GM23338 (cell line): ENCODE data around the gene KAZN. TPM values are rescaled to one million over a fixed set of nuclear protein-coding genes. Genes with fewer than 3 reads are reported as not detected.

ENCODE experiments used
- ATAC-seq: fragments of 200-7000 bp; cut with Tn5 transposase; 3 replicates; pipeline ENCODE4 v1.9.1; 2020
- DNase-seq: peaks from one replicate; pipeline ENCODE4 v3.0.0-alpha.2; 2015; ENCODE audit warnings: low spot score
- H2AFZ ChIP-seq: fragments of 200-600 bp; sonication (generic); 2 replicates; pipeline ENCODE4 v1.8.0; 2016; ENCODE audit warnings: antibody characterized with exemption, mild to moderate bottlenecking, moderate library complexity
- H3F3A ChIP-seq: fragments of 200-600 bp; sonication (generic); replicated peaks from 2 replicates; pipeline ENCODE4 v1.8.0; 2017; ENCODE audit warnings: antibody characterized with exemption, mixed run types, low read depth
- H3K27ac ChIP-seq: fragments of 200-600 bp; sonication (generic); 2 replicates; pipeline ENCODE4 v1.6.1; 2016; ENCODE audit warnings: low read depth
- H3K27me3 ChIP-seq: fragments of 200-600 bp; sonication (generic); 2 replicates; pipeline ENCODE4 v1.8.0; 2016; ENCODE audit warnings: mild to moderate bottlenecking, mixed run types, moderate library complexity; ENCODE audit not compliant: insufficient read depth
- H3K36me3 ChIP-seq: fragments of 200-600 bp; sonication (generic); 2 replicates; pipeline ENCODE4 v1.8.0; 2016; ENCODE audit warnings: mild to moderate bottlenecking; ENCODE audit not compliant: insufficient read depth
- H3K4me1 ChIP-seq: fragments of 200-600 bp; sonication (generic); 2 replicates; pipeline ENCODE4 v1.8.0; 2016; ENCODE audit warnings: mild to moderate bottlenecking, moderate library complexity; ENCODE audit not compliant: insufficient read depth
- H3K4me2 ChIP-seq: fragments of 200-600 bp; sonication (generic); 2 replicates; pipeline ENCODE4 v1.7.1; 2017; ENCODE audit warnings: mixed run types
- H3K4me3 ChIP-seq: fragments of 200-600 bp; sonication (generic); 2 replicates; pipeline ENCODE4 v1.6.1; 2016; ENCODE audit warnings: mixed run types
- H3K79me2 ChIP-seq: fragments of 200-600 bp; sonication (generic); replicated peaks from 2 replicates; pipeline ENCODE4 v1.8.0; 2017; ENCODE audit warnings: mild to moderate bottlenecking; ENCODE audit not compliant: insufficient read depth
- H3K9me2 ChIP-seq: fragments of 200-600 bp; sonication (generic); 2 replicates; pipeline ENCODE4 v1.8.0; 2017; ENCODE audit not compliant: insufficient read depth
- H4K20me1 ChIP-seq: fragments of 200-600 bp; sonication (generic); replicated peaks from 2 replicates; pipeline ENCODE4 v1.8.0; 2017; ENCODE audit warnings: mild to moderate bottlenecking; ENCODE audit not compliant: insufficient read depth
- H3K27ac Mint-ChIP-seq: 2 replicates; pipeline ENCODE4 v1.8.0; 2020; ENCODE audit warnings: inconsistent platforms, mild to moderate bottlenecking, moderate library complexity, mixed read lengths
- H3K27me3 Mint-ChIP-seq: 3 replicates; pipeline ENCODE4 v1.8.0; 2022; ENCODE audit warnings: low read depth, mild to moderate bottlenecking, moderate library complexity, mixed read lengths, inconsistent platforms; ENCODE audit not compliant: insufficient read depth, poor library complexity
- H3K36me3 Mint-ChIP-seq: 3 replicates; pipeline ENCODE4 v1.8.0; 2021; ENCODE audit warnings: low read depth, mild to moderate bottlenecking, inconsistent platforms, moderate library complexity, mixed read lengths
- H3K4me1 Mint-ChIP-seq: 3 replicates; pipeline ENCODE4 v1.8.0; 2020; ENCODE audit warnings: mild to moderate bottlenecking, inconsistent platforms, mixed read lengths
- H3K4me3 Mint-ChIP-seq: 3 replicates; pipeline ENCODE4 v1.8.0; 2021; ENCODE audit warnings: moderate library complexity, mild to moderate bottlenecking, inconsistent platforms, mixed read lengths
- H3K9me3 Mint-ChIP-seq: 3 replicates; pipeline ENCODE4 v1.8.0; 2020; ENCODE audit warnings: moderate library complexity, mild to moderate bottlenecking, inconsistent platforms, mixed read lengths
- CREB1 ChIP-seq: fragments of 250-450 bp; sonication (Bioruptor Pico); IDR thresholded peaks from 2 replicates; pipeline ENCODE4 v1.5.0; 2020; ENCODE audit warnings: low read depth, mild to moderate bottlenecking, moderate library complexity
- EZH2phosphoT487 ChIP-seq: fragments of 200-600 bp; sonication (generic); IDR thresholded peaks from one replicate; pipeline ENCODE4 v1.8.1; 2018; ENCODE audit warnings: antibody characterized with exemption; ENCODE audit not compliant: unreplicated experiment
- STAT1 ChIP-seq: IDR thresholded peaks from one replicate; pipeline ENCODE4 v1.6.1; 2016; ENCODE audit warnings: antibody characterized with exemption; ENCODE audit not compliant: unreplicated experiment
- ZNF114 ChIP-seq: fragments of 250-450 bp; sonication (Bioruptor Pico); IDR thresholded peaks from 2 replicates; pipeline ENCODE4 v1.5.0; 2020; ENCODE audit warnings: mild to moderate bottlenecking, moderate library complexity
- ZNF331 ChIP-seq: fragments of 250-450 bp; sonication (Bioruptor Pico); IDR thresholded peaks from 2 replicates; pipeline ENCODE4 v1.5.0; 2020; ENCODE audit warnings: low read depth, mild to moderate bottlenecking, moderate library complexity
- polyA plus RNA-seq: library from polyadenylated mRNA; unstranded; fragments of >200 nt; fragmentation: Nextera tagmentation; extraction: Ambion mirVana; gene quantifications from 2 replicates; pipeline ENCODE4 v1.2.1, GENCODE V29; 2016
- total RNA-seq: library from RNA; depleted of rRNA; stranded (reverse); fragments of >200 nt; shearing (Covaris generic); gene quantifications from 2 replicates; pipeline ENCODE4 v1.2.3, GENCODE V29; 2014
- TF ChIP-seq, protein P1 (sequence below): fragments of 250-450 bp; sonication (Bioruptor Pico); IDR thresholded peaks from 2 replicates; pipeline ENCODE4 v1.5.0; 2020; ENCODE audit warnings: mild to moderate bottlenecking, moderate library complexity

KAZN gene
- total and polyA plus RNA-seq, 2 experiments from 2014 or later: 9.9 to 15.0 TPM

DNA sequence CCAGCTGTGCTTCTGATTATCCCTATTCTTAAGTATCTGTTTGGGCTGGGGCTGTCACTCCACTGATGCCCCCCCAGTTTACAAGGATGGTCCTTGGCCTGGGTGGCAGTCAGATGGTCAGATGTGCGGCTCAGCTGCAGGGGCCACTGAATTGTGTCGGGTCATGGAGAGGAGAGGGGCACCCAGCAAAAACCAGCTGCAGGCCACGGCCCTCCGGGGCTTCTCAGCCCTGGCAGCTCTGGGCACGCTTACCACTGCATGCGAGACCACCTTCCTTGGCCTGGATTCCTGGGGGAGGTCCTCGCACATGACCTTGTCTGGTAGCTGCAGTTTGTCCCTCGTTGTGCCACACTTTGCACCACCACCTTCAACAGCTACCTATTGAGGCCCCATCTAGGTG, 390.2 kb downstream of the KAZN start:
- H2AFZ ChIP-seq: no peak overlapping the region
- no peaks in the 10 kb centered on the region for H3K4me1 Mint-ChIP-seq
- no peaks in the 10 kb centered on the region for H4K20me1 ChIP-seq
- H3K27ac Mint-ChIP-seq: no peak overlapping the region
- ATAC-seq (no peak), DNase-seq (no peak)
- no peak overlapping the region for H3K4me3 ChIP-seq
- H3F3A ChIP-seq: no peaks in the 10 kb centered on the region
- H3K4me1 ChIP-seq: no peaks in the 10 kb centered on the region
- no peaks in the 10 kb centered on the region for H3K27me3 ChIP-seq
- H3K27ac ChIP-seq: no peak overlapping the region
- no peaks in the 10 kb centered on the region for H3K9me3 Mint-ChIP-seq
- H3K4me3 Mint-ChIP-seq: no peak overlapping the region
- no peaks in the 10 kb centered on the region for H3K36me3 Mint-ChIP-seq
- TF ChIP-seq, protein P1, sequence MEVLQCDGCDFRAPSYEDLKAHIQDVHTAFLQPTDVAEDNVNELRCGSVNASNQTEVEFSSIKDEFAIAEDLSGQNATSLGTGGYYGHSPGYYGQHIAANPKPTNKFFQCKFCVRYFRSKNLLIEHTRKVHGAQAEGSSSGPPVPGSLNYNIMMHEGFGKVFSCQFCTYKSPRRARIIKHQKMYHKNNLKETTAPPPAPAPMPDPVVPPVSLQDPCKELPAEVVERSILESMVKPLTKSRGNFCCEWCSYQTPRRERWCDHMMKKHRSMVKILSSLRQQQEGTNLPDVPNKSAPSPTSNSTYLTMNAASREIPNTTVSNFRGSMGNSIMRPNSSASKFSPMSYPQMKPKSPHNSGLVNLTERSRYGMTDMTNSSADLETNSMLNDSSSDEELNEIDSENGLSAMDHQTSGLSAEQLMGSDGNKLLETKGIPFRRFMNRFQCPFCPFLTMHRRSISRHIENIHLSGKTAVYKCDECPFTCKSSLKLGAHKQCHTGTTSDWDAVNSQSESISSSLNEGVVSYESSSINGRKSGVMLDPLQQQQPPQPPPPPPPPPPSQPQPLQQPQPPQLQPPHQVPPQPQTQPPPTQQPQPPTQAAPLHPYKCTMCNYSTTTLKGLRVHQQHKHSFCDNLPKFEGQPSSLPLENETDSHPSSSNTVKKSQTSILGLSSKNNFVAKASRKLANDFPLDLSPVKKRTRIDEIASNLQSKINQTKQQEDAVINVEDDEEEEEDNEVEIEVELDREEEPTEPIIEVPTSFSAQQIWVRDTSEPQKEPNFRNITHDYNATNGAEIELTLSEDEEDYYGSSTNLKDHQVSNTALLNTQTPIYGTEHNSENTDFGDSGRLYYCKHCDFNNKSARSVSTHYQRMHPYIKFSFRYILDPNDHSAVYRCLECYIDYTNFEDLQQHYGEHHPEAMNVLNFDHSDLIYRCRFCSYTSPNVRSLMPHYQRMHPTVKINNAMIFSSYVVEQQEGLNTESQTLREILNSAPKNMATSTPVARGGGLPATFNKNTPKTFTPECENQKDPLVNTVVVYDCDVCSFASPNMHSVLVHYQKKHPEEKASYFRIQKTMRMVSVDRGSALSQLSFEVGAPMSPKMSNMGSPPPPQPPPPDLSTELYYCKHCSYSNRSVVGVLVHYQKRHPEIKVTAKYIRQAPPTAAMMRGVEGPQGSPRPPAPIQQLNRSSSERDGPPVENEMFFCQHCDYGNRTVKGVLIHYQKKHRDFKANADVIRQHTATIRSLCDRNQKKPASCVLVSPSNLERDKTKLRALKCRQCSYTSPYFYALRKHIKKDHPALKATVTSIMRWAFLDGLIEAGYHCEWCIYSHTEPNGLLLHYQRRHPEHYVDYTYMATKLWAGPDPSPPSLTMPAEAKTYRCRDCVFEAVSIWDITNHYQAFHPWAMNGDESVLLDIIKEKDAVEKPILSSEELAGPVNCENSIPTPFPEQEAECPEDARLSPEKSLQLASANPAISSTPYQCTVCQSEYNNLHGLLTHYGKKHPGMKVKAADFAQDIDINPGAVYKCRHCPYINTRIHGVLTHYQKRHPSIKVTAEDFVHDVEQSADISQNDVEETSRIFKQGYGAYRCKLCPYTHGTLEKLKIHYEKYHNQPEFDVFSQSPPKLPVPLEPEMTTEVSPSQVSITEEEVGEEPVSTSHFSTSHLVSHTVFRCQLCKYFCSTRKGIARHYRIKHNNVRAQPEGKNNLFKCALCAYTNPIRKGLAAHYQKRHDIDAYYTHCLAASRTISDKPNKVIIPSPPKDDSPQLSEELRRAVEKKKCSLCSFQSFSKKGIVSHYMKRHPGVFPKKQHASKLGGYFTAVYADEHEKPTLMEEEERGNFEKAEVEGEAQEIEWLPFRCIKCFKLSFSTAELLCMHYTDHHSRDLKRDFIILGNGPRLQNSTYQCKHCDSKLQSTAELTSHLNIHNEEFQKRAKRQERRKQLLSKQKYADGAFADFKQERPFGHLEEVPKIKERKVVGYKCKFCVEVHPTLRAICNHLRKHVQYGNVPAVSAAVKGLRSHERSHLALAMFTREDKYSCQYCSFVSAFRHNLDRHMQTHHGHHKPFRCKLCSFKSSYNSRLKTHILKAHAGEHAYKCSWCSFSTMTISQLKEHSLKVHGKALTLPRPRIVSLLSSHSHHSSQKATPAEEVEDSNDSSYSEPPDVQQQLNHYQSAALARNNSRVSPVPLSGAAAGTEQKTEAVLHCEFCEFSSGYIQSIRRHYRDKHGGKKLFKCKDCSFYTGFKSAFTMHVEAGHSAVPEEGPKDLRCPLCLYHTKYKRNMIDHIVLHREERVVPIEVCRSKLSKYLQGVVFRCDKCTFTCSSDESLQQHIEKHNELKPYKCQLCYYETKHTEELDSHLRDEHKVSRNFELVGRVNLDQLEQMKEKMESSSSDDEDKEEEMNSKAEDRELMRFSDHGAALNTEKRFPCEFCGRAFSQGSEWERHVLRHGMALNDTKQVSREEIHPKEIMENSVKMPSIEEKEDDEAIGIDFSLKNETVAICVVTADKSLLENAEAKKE (CRISPR knock-in tag): no peak
- TF ChIP-seq CREB1 (CRISPR knock-in tag) (no peak), STAT1 (no peak), ZNF114 (CRISPR knock-in tag) (no peak), EZH2phosphoT487 (no peak)
- no peaks in the 10 kb centered on the region for H3K36me3 ChIP-seq
- no peaks in the 10 kb centered on the region for H3K79me2 ChIP-seq
- no peaks in the 10 kb centered on the region for H3K9me2 ChIP-seq
- peaks cover 7% of the 10 kb centered on the region for H3K27me3 Mint-ChIP-seq
- H3K4me2 ChIP-seq: no peak overlapping the region

DNA sequence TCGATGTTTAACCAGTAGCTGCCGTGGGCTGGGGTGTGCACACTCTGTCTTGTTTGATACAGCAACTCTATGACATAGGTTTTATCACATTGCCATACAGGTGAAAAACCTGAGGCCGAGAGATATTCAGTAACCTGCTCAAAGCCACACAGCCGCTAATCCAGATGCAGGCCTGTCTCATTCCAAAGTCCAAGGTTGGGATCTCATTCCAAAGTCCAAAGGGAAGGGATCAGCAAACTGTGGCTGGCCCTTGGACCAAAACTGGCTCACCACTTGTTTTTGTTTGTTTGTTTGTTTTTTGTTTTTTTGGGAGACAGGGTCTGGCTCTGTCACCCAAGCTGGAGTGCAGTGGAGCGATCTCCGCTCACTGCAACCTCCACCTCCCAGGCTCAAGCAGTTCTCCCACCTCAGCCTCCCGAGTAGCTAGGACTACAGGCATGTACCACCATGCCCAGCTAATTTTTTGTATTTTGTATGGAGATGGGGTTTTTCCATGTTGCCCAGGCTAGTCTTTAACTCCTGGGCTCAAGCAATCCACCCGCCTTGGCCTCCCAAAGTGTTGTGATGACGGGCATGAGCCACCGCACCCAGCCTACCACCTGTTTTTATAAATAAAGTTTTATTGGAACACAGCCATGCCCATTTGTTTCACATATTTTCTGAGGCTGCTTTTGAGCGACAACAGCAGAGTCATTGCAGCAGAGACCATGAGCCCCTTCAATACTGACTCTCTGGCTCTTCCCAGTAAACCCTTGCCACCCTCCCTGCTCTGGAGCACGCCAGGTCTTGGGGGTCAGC, 391.6 kb downstream of the KAZN start:
- no peaks in the 10 kb centered on the region for H3F3A ChIP-seq
- H4K20me1 ChIP-seq: no peaks in the 10 kb centered on the region
- ATAC-seq (no peak), DNase-seq (no peak)
- H3K36me3 ChIP-seq: no peaks in the 10 kb centered on the region
- no peaks in the 10 kb centered on the region for H3K9me2 ChIP-seq
- H3K4me1 ChIP-seq: no peaks in the 10 kb centered on the region
- H3K4me2 ChIP-seq: no peak overlapping the region
- no peaks in the 10 kb centered on the region for H3K36me3 Mint-ChIP-seq
- no peak overlapping the region for H3K4me3 ChIP-seq
- no peak overlapping the region for H3K4me3 Mint-ChIP-seq
- no peaks in the 10 kb centered on the region for H3K4me1 Mint-ChIP-seq
- peaks cover 2% of the 10 kb centered on the region for H3K27me3 Mint-ChIP-seq
- no peaks in the 10 kb centered on the region for H3K27me3 ChIP-seq
- no peak overlapping the region for H3K27ac ChIP-seq
- no peak overlapping the region for H2AFZ ChIP-seq
- no peak overlapping the region for H3K27ac Mint-ChIP-seq
- H3K79me2 ChIP-seq: no peaks in the 10 kb centered on the region
- H3K9me3 Mint-ChIP-seq: no peaks in the 10 kb centered on the region
- TF ChIP-seq ZNF331 (CRISPR knock-in tag) (no peak), STAT1 (no peak), CREB1 (CRISPR knock-in tag) (no peak)
